Skin epidermis (tissue), 12 donors: ENCODE results near the gene MED16.

Experiments
- H3K27ac ChIP-seq, 21 experiments: fragments of 200-600 bp; sonication (generic) in 11 of 21; one replicate each; pipeline ENCODE4 v1.5.0; 2020; ENCODE audit warnings: mild to moderate bottlenecking in 3 of 21, inconsistent platforms in 2 of 21, moderate library complexity in 2 of 21
- H3K4me3 ChIP-seq, 7 experiments: fragments of 200-600 bp; sonication (generic) in 2 of 7; one replicate each; pipeline ENCODE4 v1.5.0; 2020; ENCODE audit warnings: inconsistent platforms in 2 of 7, mild to moderate bottlenecking in 2 of 7, moderate library complexity in 1 of 7

Gene MED16

DNA sequence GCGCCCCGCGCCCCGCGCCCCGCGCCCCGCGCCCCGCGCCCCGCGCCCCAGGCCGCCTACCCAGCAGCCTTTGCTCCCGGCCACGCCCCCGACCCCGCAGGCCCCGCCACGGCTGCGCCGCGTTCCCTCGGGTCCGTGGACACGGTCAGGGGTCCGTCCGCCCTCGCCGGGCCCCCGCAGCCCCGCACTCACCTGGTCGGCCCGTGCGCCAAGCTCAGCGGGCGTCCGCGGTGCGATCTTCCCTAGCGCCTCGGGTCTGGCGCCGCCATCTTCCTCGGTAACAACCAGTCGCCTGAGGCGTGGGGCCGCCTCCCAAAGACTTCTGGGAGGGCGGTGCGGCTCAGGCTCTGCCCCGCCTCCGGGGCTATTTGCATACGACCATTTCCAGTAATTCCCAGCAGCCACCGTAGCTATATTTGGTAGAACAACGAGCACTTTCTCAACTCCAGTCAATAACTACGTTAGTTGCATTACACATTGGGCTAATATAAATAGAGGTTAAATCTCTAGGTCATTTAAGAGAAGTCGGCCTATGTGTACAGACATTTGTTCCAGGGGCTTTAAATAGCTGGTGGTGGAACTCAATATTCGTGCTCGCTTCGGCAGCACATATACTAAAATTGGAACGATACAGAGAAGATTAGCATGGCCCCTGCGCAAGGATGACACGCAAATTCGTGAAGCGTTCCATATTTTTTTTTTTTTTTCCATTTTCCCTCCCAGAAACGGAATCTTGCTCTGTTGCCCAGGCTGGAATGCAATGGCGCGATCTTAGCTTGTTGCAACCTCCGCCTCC is at the start of gene MED16, which contains the start of gene RNU6-9:
MED16 (minus strand) TSS at position 294 of the 796 bp plus-strand sequence. CDS start 2,056 bp downstream, outside the sequence.
RNU6-9 (plus strand) TSS at position 591 of the 796 bp plus-strand sequence.
- Histone ChIP-seq H3K27ac (peak within 1 kb of the TSS; percentile 86 to 99 (median 97)), H3K4me3 (peak within 1 kb of the TSS; percentile 50 to 94 (median 82))

DNA sequence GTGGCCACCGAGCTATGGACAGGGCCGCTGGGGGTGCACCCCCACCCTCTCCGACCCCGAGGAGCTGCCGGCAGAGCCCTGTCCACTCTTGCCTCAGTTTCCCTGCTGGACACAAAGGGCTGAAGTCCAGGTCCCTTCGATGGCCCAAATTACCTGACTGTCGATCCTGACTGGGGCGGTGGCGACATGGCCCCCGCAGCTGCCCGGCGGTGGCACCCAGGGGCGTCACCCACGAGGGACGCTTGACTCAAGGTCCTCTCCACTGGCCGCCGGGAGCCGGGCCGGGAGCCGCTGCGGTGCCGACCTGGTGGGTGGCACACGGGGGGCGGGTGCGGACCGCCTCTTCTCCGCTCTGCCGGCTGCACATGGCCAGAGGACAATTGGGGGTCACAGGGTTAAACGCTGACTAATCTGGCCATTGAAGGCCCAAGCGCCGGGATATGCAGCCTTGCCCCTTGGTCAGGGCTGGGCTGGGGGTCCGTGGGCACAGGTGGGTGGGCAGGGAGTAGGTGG is 49.2 kb upstream of the MED16 start:
- Histone ChIP-seq H3K27ac (no peak overlapping the region), H3K4me3 (no peak overlapping the region)

- Histone ChIP-seq H3K27ac (peak overlapping the region in 16 of 21 experiments; percentile 1 to 84 (median 70)), H3K4me3 (peak overlapping the region; percentile 0 to 47 (median 26))
These were observed 48.5 kb upstream of the MED16 start for GRCh38 chr19:941292-942132.

- peak overlapping the region; percentile 0 to 47 (median 26) for H3K4me3 ChIP-seq
- peak overlapping the region in 20 of 21 experiments; percentile 1 to 84 (median 70) for H3K27ac ChIP-seq
These were observed 47.8 kb upstream of the MED16 start for GRCh38 chr19:940591-941291.

DNA sequence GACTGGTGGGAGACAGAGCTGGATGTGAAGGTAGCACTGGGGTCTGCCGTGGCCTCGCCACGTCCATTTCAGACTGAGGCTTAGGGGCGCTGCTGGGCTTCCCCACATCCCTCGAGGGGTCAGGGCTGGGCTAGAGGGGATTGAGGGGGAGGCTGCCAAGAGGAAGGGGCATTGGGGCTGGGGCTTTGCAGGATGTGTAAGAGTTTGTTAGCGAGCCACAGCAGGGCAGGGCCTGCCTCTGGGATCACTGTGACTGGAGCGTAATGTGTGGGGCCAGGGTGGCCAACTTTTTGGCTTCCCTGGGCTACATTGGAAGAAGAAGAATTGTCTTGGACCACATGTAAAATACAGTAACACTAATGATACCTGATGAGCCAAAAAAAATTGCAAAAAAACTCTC is 46.9 kb upstream of the MED16 start:
- peak overlapping the region in 11 of 21 experiments; percentile 1 to 81 (median 70) for H3K27ac ChIP-seq
- no peak overlapping the region for H3K4me3 ChIP-seq

DNA sequence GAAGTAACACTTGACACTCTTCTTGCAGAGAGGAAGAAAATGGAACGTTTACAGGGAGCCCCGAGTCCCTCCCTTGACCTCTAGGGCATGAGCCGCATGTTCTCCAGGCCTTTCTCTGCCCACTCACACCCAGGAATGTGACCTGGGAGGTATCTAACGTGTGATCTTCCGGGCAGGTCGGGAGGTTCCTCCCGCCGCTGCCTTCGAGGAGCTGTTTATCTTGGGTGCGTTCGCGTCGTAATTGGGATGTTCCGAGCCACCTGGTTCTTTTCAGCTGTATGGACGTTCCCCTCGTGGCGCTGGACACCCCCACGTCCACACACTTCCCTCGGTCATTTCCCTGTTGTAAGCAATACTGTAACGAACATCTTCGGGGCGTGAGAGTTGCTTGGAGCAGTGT is 46.5 kb upstream of the MED16 start:
- H3K27ac ChIP-seq, result no peak overlapping the region
- H3K4me3 ChIP-seq, result no peak overlapping the region

GRCh38 chr19:938233-938923 is 45.4 kb upstream of the MED16 start:
- Histone ChIP-seq H3K27ac (no peak overlapping the region), H3K4me3 (no peak overlapping the region)

- H3K27ac ChIP-seq, result peak overlapping the region in 1 of 21 experiments; percentile 6
- no peak overlapping the region for H3K4me3 ChIP-seq
These were observed 44.3 kb upstream of the MED16 start for GRCh38 chr19:937259-937694.

GRCh38 chr19:936175-936546 is 43.2 kb upstream of the MED16 start:
- H3K4me3 ChIP-seq, result no peak overlapping the region
- no peak overlapping the region for H3K27ac ChIP-seq

- Histone ChIP-seq H3K4me3 (no peak overlapping the region), H3K27ac (peak overlapping the region in 15 of 21 experiments; percentile 15 to 84 (median 35))
These were observed 42.0 kb upstream of the MED16 start for GRCh38 chr19:934865-935479.

- Histone ChIP-seq H3K27ac (peak overlapping the region in 14 of 21 experiments; percentile 15 to 87 (median 47)), H3K4me3 (no peak overlapping the region)
These were observed 41.3 kb upstream of the MED16 start for GRCh38 chr19:934197-934840.

- peak overlapping the region in 2 of 7 experiments; percentile 5 to 10 for H3K4me3 ChIP-seq
- H3K27ac ChIP-seq, result peak overlapping the region in 18 of 21 experiments; percentile 1 to 87 (median 64)
These were observed 40.5 kb upstream of the MED16 start for GRCh38 chr19:933553-933882.

- H3K4me3 ChIP-seq, result peak overlapping the region in 2 of 7 experiments; percentile 5 to 10
These were observed 39.9 kb upstream of the MED16 start for GRCh38 chr19:932648-933552.

GRCh38 chr19:931860-932647 is 39.1 kb upstream of the MED16 start:
- no peak overlapping the region for H3K4me3 ChIP-seq
- peak overlapping the region in 17 of 21 experiments; percentile 1 to 87 (median 65) for H3K27ac ChIP-seq

More at GRCh38 chr19:932648-933552, 39.9 kb upstream of the MED16 start:
- H3K27ac ChIP-seq, result peak overlapping the region in 20 of 21 experiments; percentile 1 to 87 (median 62)

- Histone ChIP-seq H3K4me3 (no peak overlapping the region), H3K27ac (no peak overlapping the region)
These were observed 36.9 kb upstream of the MED16 start for GRCh38 chr19:929891-930258.

DNA sequence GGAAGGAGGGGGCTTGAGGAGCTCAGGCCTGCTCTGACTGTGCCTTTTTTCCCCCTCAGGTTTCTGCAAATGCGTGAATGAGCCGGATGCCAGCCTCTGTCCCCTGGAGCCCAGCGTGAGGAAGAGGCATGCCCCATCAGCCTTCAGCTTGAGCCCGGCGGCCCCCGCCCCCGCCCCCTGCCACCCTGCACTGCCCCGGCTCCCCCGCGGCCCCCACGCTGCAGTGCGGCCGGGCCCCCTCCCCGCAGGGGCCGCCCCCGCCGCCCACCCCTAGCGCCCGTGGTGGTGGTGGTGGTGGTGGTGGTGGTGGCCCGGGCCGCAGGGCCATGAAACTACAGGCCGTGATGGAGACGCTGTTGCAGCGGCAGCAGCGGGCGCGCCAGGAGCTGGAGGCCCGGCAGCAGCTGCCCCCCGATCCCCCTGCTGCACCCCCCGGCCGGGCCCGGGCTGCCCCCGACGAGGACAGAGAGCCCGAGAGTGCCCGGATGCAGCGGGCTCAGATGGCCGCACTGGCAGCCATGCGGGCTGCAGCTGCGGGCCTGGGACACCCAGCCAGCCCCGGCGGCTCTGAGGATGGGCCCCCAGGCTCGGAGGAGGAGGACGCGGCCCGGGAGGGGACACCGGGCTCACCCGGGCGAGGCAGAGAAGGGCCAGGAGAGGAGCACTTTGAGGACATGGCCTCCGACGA is 36.4 kb upstream of the MED16 start:
- no peak overlapping the region for H3K4me3 ChIP-seq
- H3K27ac ChIP-seq, result no peak overlapping the region
